Measurements from ENCODE around the gene PDF. TPM values are rescaled to one million over a fixed set of nuclear protein-coding genes. Genes with fewer than 3 reads are reported as not detected.

Gene PDF
- total RNA-seq, 1 experiment from 2014 or later: 23.1 TPM

GRCh38 chr16:69318911-69319289 lies 11.5 kb downstream of the PDF start:
- Histone ChIP-seq H3K27me3 (ENCODE audit: control insufficient read depth, insufficient read depth, low read length) (no peaks in the 10 kb centered on the region), H3K4me3 (ENCODE audit: low read depth in 2 of 2, low read length in 2 of 2) (no peak overlapping the region), H3K9me3 (ENCODE audit: control insufficient read depth, insufficient read depth, low read depth, low read length) (no peaks in the 10 kb centered on the region), H3K27ac (ENCODE audit: low read length) (no peak overlapping the region), H3K4me1 (ENCODE audit: control insufficient read depth, insufficient read depth, low read length) (peaks cover under 1% of the 10 kb centered on the region), H3K36me3 (ENCODE audit: control insufficient read depth, insufficient read depth, low read length) (no peaks in the 10 kb centered on the region; the same call in none of the 2 replicates)
- no TSS peak for BruUV-seq (replicated peaks)
- in situ Hi-C loops (cut with HindIII; ENCODE audit: low pct_unique_long_range_greater_than_20kb, low sequenced_read_pairs): no loop called here
- no peak for TF ChIP-seq TCF7L2 (IDR thresholded peaks at IDR 0.05; ENCODE audit: low read depth, low read length)
- TF ChIP-seq POLR2AphosphoS5 (IDR thresholded peaks at IDR 0.05; ENCODE audit: low read depth, low read length): no peak
- TF ChIP-seq SIN3A (IDR thresholded peaks at IDR 0.05; ENCODE audit: borderline replicate concordance, insufficient read depth, low read depth, low read length): no peak
- TF ChIP-seq REST (IDR thresholded peaks at IDR 0.05; ENCODE audit: insufficient read depth in 1 of 2, low read depth in 2 of 2, low read length in 1 of 2): no peak
- TF ChIP-seq CTCF (IDR thresholded peaks at IDR 0.05): no peak
- ChIA-PET CTCF (no interaction called here), POLR2A (no interaction called here)
- no peak for DNase-seq (ENCODE audit: low read depth, low spot score)
- intact Hi-C loops (cut with micrococcal nuclease; ENCODE audit: unreplicated experiment): no loop called here
- no peak for ATAC-seq

- Histone ChIP-seq H3K27me3 (ENCODE audit: control insufficient read depth, insufficient read depth, low read length) (no peaks in the 10 kb centered on the region), H3K9me3 (ENCODE audit: control insufficient read depth, insufficient read depth, low read depth, low read length) (no peaks in the 10 kb centered on the region), H3K4me3 (ENCODE audit: low read depth in 2 of 2, low read length in 2 of 2) (no peak overlapping the region), H3K27ac (ENCODE audit: low read length) (no peak overlapping the region), H3K36me3 (ENCODE audit: control insufficient read depth, insufficient read depth, low read length) (no peaks in the 10 kb centered on the region; the same call in none of the 2 replicates), H3K4me1 (ENCODE audit: control insufficient read depth, insufficient read depth, low read length) (no peaks in the 10 kb centered on the region)
- BruUV-seq (replicated peaks): no TSS peak
- intact Hi-C loops (cut with micrococcal nuclease; ENCODE audit: unreplicated experiment) (no loop called here), in situ Hi-C loops (cut with HindIII; ENCODE audit: low pct_unique_long_range_greater_than_20kb, low sequenced_read_pairs) (no loop called here)
- TF ChIP-seq POLR2AphosphoS5 (IDR thresholded peaks at IDR 0.05; ENCODE audit: low read depth, low read length) (no peak), SIN3A (IDR thresholded peaks at IDR 0.05; ENCODE audit: borderline replicate concordance, insufficient read depth, low read depth, low read length) (no peak), TCF7L2 (IDR thresholded peaks at IDR 0.05; ENCODE audit: low read depth, low read length) (no peak), CTCF (IDR thresholded peaks at IDR 0.05) (no peak), REST (IDR thresholded peaks at IDR 0.05; ENCODE audit: insufficient read depth in 1 of 2, low read depth in 2 of 2, low read length in 1 of 2) (no peak)
- DNase-seq (ENCODE audit: low read depth, low spot score): no peak
- ChIA-PET CTCF (interaction anchor here (0.5 kb wide), 1 partner anchor 205 kb away, joined by 3 read pairs; no protein-coding TSS in a partner anchor), POLR2A (no interaction called here)
- ATAC-seq: no peak
Observed at GRCh38 chr16:69318177-69318910, 12.0 kb downstream of the PDF start.

Data from Panc1 (cell line).